K562 (cell line): ENCODE data around the gene DLGAP5. TPM values are rescaled to one million over a fixed set of nuclear protein-coding genes. Genes with fewer than 3 reads are reported as not detected.
A peak's percentile ranks its signal among the peaks of the same experiment; 100 is the strongest.

ENCODE experiments used
- ATAC-seq: fragments of 200-7000 bp; cut with Tn5 transposase; 3 replicates; pipeline ENCODE4 v1.9.1; 2020; ENCODE audit warnings: moderate library complexity
- BruUV-seq: library from RNA; stranded (reverse); fragments of 400-500 nt; replicated peaks from 2 replicates; lab custom pipeline; 2021; lab: Mats Ljungman, UMichigan
- CTCF ChIA-PET: fragments of 300-600 bp; formaldehyde crosslinking; extraction: SDS; loops from one replicate; lab custom pipeline; 2021; ENCODE audit warnings: low intra/inter-chr PET ratio; lab: Yijun Ruan, JAX
- POLR2A ChIA-PET: fragments of 300-600, 350-650 bp; sonication (Branson Sonifier 250); formaldehyde crosslinking; extraction: SDS; loops from one replicate; lab custom pipeline; 2021; ENCODE audit warnings: antibody characterized with exemption, inconsistent platforms; lab: Yijun Ruan, JAX
- DNase-seq, 4 experiments: peaks; one replicate each; pipeline versions ENCODE4 v3.0.0 to v3.0.0-alpha.2; 2011 to 2018; ENCODE audit warnings: low spot score in 3 of 4, mixed read lengths in 3 of 4; ENCODE audit errors: extremely low read depth in 1 of 4
- FAIRE-seq: peaks from 2 replicates; lab custom pipeline; 2011; peaks lifted over from hg19 to GRCh38; lab: Jason Lieb, UNC
- H2AFZ ChIP-seq: 2 replicates; pipeline ENCODE4 v1.6.0; 2011; ENCODE audit warnings: low read depth, low read length, control low read depth, inconsistent platforms
- H3K27ac ChIP-seq: fragments of 200-600 bp; 3 replicates; pipeline ENCODE4 v1.8.0; 2011; ENCODE audit warnings: low read depth, mild to moderate bottlenecking, control low read depth, inconsistent platforms, low read length, moderate library complexity, mixed read lengths; ENCODE audit errors: extremely low read depth
- H3K27me3 ChIP-seq, 2 experiments: fragments of 300-600 bp in 1 of 2; 2 replicates in 1 of 2; 3 replicates in 1 of 2; pipeline versions ENCODE4 v1.6.0 to v1.8.0; 2011; ENCODE audit warnings: inconsistent platforms in 2 of 2, low read length in 2 of 2, mild to moderate bottlenecking in 1 of 2, mixed read lengths in 1 of 2, moderate library complexity in 1 of 2; ENCODE audit not compliant: control insufficient read depth in 2 of 2, insufficient read depth in 2 of 2
- H3K36me3 ChIP-seq: fragments of 300-600 bp; 3 replicates; pipeline ENCODE4 v1.8.0; 2011; ENCODE audit warnings: mild to moderate bottlenecking, low read length, inconsistent platforms; ENCODE audit not compliant: control insufficient read depth, insufficient read depth
- H3K4me1 ChIP-seq, 2 experiments: fragments of 200-600 bp in 1 of 2; replicated peaks in 1 of 2; 2 replicates in 1 of 2; 3 replicates in 1 of 2; pipeline versions ENCODE4 v1.5.1 to v1.8.0; 2011; ENCODE audit warnings: inconsistent platforms in 2 of 2, low read length in 2 of 2, mild to moderate bottlenecking in 1 of 2, mixed read lengths in 1 of 2, moderate library complexity in 1 of 2; ENCODE audit not compliant: control insufficient read depth in 2 of 2, insufficient read depth in 2 of 2
- H3K4me2 ChIP-seq: 2 replicates; pipeline ENCODE4 v1.6.1; 2011; ENCODE audit warnings: low read length, control low read depth, inconsistent platforms, mixed read lengths; ENCODE audit not compliant: insufficient read depth
- H3K4me3 ChIP-seq: fragments of 200-600 bp; sonication (generic), shearing (Covaris generic); 2 replicates; pipeline ENCODE4 v1.5.1; 2016; ENCODE audit warnings: control low read depth, inconsistent platforms
- H3K79me2 ChIP-seq: fragments of 200-600 bp; 3 replicates; pipeline ENCODE4 v1.8.0; 2011; ENCODE audit warnings: low read length, inconsistent platforms; ENCODE audit not compliant: control insufficient read depth, insufficient read depth
- H3K9ac ChIP-seq, 2 experiments: 2 replicates each; pipeline versions ENCODE4 v1.6.0 to v1.6.1; 2011; ENCODE audit warnings: low read depth in 2 of 2, low read length in 2 of 2, control low read depth in 1 of 2, inconsistent platforms in 1 of 2, mild to moderate bottlenecking in 1 of 2, mixed read lengths in 1 of 2; ENCODE audit not compliant: insufficient read depth in 1 of 2
- H3K9me1 ChIP-seq: one replicate; pipeline ENCODE4 v1.6.0; 2011; ENCODE audit warnings: inconsistent platforms, mild to moderate bottlenecking, low read length, moderate library complexity; ENCODE audit not compliant: control insufficient read depth, insufficient read depth
- H3K9me3 ChIP-seq: replicated peaks from 2 replicates; pipeline ENCODE4 v1.5.1; 2011; ENCODE audit warnings: low read depth, low read length, inconsistent platforms; ENCODE audit not compliant: control insufficient read depth, insufficient read depth
- H4K20me1 ChIP-seq: replicated peaks from 2 replicates; pipeline ENCODE4 v1.6.1; 2011; ENCODE audit warnings: low read length, inconsistent platforms, mixed read lengths; ENCODE audit not compliant: control insufficient read depth, insufficient read depth
- FOXJ3 ChIP-seq: sonication (generic); formaldehyde crosslinking; IDR thresholded peaks from 2 replicates; pipeline ENCODE4 v1.4.0; 2020; ENCODE audit warnings: mild to moderate bottlenecking, missing genetic modification reagents
- HIVEP1 ChIP-seq: fragments of 250-450 bp; sonication (Bioruptor Pico); IDR thresholded peaks from 2 replicates; pipeline ENCODE4 v1.4.0; 2020; ENCODE audit warnings: mild to moderate bottlenecking
- NFXL1 ChIP-seq: fragments of 450-650 bp; formaldehyde crosslinking; IDR thresholded peaks from 2 replicates; pipeline ENCODE4 v1.4.0; 2021; ENCODE audit warnings: mild to moderate bottlenecking
- RBBP5 ChIP-seq: fragments of 200-600 bp; sonication (generic); IDR thresholded peaks from 2 replicates; pipeline ENCODE4 v1.6.1; 2012; ENCODE audit warnings: borderline replicate concordance, mild to moderate bottlenecking, low read length, control low read depth, inconsistent platforms; ENCODE audit not compliant: insufficient read depth, poor library complexity, severe bottlenecking
- SMARCB1 ChIP-seq: IDR thresholded peaks from 2 replicates; pipeline ENCODE4 v1.6.1; 2011; ENCODE audit warnings: improper control_type of control experiment, low read depth; ENCODE audit not compliant: insufficient read length
- SP1 ChIP-seq: sonication (generic); formaldehyde crosslinking; IDR thresholded peaks from 2 replicates; pipeline ENCODE4 v1.8.1; 2022; ENCODE audit warnings: mild to moderate bottlenecking, missing genetic modification reagents
- ZNF561 ChIP-seq: fragments of 450-650 bp; formaldehyde crosslinking; conservative IDR thresholded peaks from 2 replicates; pipeline ENCODE4 v1.4.0; 2020; ENCODE audit warnings: mild to moderate bottlenecking, moderate library complexity
- whole genome bisulfite sequencing: fragments of 100-300 bp; shearing (Covaris generic); methylation state at CpG from one replicate; pipeline ENCODE4 v1.1.6; 2016; ENCODE audit warnings: low coverage, mixed read lengths; ENCODE audit not compliant: insufficient coverage; ENCODE audit errors: missing lambda C conversion rate; 5-methylcytosine and 5-hydroxymethylcytosine counted together
- in situ Hi-C: fragments of 300-500 bp; cut with MboI; formaldehyde crosslinking; loops from 4 replicates; pipeline ENCODE4 v1.15.0; 2018; ENCODE audit warnings: inconsistent platforms, mixed read lengths
- intact Hi-C: fragments of 100-400 bp; cut with micrococcal nuclease; formaldehyde crosslinking; loops from 2 replicates; pipeline ENCODE4 v1.14.2; 2022
- polyA plus RNA-seq, 8 experiments: library from polyadenylated mRNA; depleted of rRNA in 4 of 8; stranded (reverse) in 5 of 8; unstranded in 3 of 8; fragments of >200 nt; fragmentation: Nextera tagmentation in 2 of 8; fragmentation: Illumina TruSeq in 1 of 8; extraction: Ambion mirVana in 2 of 8; extraction: Trizol in 1 of 8; gene quantifications; 2 replicates each; pipeline versions ENCODE4 v1.2.1 to v1.2.3, GENCODE V29; 2011 to 2014; ENCODE audit warnings: inconsistent platforms in 1 of 8, missing spikeins in 1 of 8
- total RNA-seq, 7 experiments: library from RNA; depleted of rRNA in 6 of 7; stranded (reverse); fragments of >200 nt in 6 of 7; fragmentation: Illumina TruSeq in 2 of 7; extraction: Trizol in 2 of 7; gene quantifications; 2 replicates each; pipeline versions ENCODE4 v1.2.1 to v1.2.3, GENCODE V29; 2011 to 2021; ENCODE audit warnings: low replicate concordance in 1 of 7
- TF ChIP-seq, protein P1 (sequence below): sonication (generic); IDR thresholded peaks from 2 replicates; pipeline ENCODE4 v1.6.1; 2016

Gene DLGAP5
- total and polyA plus RNA-seq, 9 of the 15 experiments (the other 6 are each of a cell fraction or from before 2014, with no cell fraction given) = 39.1 to 80.0 (median 59.9) TPM

DNA sequence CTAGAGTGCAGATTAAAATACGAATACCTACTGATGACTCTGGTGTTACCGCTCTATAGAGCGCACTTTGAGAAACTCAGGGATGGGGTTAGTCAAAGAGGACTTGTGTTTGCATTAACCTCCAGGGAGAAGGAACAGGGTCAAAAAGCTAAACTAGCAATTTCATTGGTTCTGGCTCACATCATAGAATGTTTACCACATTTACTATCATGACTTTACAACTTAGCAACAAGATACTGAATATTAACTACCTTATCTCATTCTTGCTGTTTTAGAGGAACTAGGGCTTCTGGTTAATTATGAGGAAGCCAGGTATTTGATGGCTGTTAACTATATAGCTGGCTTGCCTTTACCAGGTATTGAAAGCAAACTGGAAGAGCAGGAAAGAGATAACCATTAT, 49.6 kb downstream of the DLGAP5 start:
- Histone ChIP-seq H3K79me2 (no peaks in the 10 kb centered on the region), H3K36me3 (peaks cover 23% of the 10 kb centered on the region; the same call in 1 of the 3 replicates), H4K20me1 (no peaks in the 10 kb centered on the region), H3K4me2 (no peak overlapping the region), H3K9me3 (no peaks in the 10 kb centered on the region), H3K4me1 (peaks cover 0 to 4% of the 10 kb centered on the region in 2 experiments; a peak in 1 of 5 replicates), H3K9ac (no peak overlapping the region), H3K27me3 (no peaks in the 10 kb centered on the region), H3K9me1 (no peaks in the 10 kb centered on the region), H2AFZ (no peak overlapping the region), H3K4me3 (no peak overlapping the region), H3K27ac (no peak overlapping the region)
- BruUV-seq = no TSS peak
- intact Hi-C loops = no loop called here
- ChIA-PET POLR2A (no interaction called here), CTCF (no interaction called here)
- TF ChIP-seq, protein P1, sequence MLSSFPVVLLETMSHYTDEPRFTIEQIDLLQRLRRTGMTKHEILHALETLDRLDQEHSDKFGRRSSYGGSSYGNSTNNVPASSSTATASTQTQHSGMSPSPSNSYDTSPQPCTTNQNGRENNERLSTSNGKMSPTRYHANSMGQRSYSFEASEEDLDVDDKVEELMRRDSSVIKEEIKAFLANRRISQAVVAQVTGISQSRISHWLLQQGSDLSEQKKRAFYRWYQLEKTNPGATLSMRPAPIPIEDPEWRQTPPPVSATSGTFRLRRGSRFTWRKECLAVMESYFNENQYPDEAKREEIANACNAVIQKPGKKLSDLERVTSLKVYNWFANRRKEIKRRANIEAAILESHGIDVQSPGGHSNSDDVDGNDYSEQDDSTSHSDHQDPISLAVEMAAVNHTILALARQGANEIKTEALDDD = peak; percentile 52
- TF ChIP-seq RBBP5 = no peak
- 100% methylated on average over 1 of the region's 3 CpGs for WGBS
- DNase-seq (no peak), ATAC-seq (no peak), FAIRE-seq (no peak)
- in situ Hi-C loops = no loop called here

DNA sequence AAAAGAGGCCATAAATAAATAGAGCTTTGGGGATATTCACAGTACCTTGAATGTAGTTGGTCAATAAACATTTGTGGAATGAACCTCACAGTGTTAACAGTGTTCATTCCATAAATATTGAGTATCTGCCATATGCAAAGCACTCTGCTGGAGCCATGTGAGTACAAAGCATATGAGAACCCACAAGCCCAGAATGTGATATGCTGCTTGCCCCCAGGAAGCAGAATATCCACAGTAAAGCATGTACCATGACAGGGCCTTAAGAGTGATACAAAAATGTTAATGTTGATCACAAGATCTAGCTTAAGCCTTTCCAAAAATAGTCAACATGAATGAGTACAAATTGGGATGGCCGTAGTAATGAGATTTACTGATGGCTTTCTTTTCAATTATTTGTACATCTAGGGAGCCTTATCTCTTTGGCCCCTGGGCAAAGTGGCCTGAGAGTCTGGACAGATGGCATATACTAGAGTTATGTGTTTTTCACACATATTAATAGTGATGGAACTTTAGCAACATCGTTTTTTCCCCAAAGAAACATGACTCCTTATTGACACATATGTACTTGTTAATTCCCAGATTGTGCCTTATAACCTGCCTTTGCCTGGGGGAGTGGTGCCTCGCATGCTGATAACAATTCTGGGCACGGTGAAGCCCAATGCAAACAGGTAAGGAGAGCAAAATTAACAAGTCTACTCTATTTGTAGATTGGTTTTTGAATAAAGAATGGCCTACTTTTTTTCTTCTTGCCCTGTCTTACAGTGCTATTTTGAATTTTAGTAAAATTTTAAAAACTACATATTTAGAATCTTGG, 51.5 kb downstream of the DLGAP5 start:
- 68% methylated on average over 4 of the region's 4 CpGs for WGBS
- BruUV-seq = no TSS peak
- no peaks in the 10 kb centered on the region for H3K79me2 ChIP-seq
- in situ Hi-C loops (no loop called here), intact Hi-C loops (no loop called here)
- H2AFZ ChIP-seq = no peak overlapping the region
- TF ChIP-seq HIVEP1 = no peak
- no peak for TF ChIP-seq FOXJ3
- TF ChIP-seq SP1 = no peak
- no peak for TF ChIP-seq SMARCB1
- TF ChIP-seq NFXL1 (CRISPR knock-in tag) = no peak
- TF ChIP-seq ZNF561 (CRISPR knock-in tag) = no peak
- H4K20me1 ChIP-seq = no peaks in the 10 kb centered on the region
- no peaks in the 10 kb centered on the region for H3K27me3 ChIP-seq
- H3K4me1 ChIP-seq = peaks cover 0 to 4% of the 10 kb centered on the region in 2 experiments; a peak in 1 of 5 replicates
- H3K4me2 ChIP-seq = no peak overlapping the region
- POLR2A ChIA-PET = interaction anchor here (0.6 kb wide), 1 partner anchor 18 kb away, joined by 3 read pairs; no protein-coding TSS in a partner anchor
- H3K9me3 ChIP-seq = no peaks in the 10 kb centered on the region
- no peak overlapping the region for H3K27ac ChIP-seq
- FAIRE-seq (no peak), DNase-seq (no peak), ATAC-seq (no peak)
- no peak overlapping the region for H3K9ac ChIP-seq
- CTCF ChIA-PET = no interaction called here
- H3K4me3 ChIP-seq = no peak overlapping the region
- peaks cover 9% of the 10 kb centered on the region; the same call in 1 of the 3 replicates for H3K36me3 ChIP-seq
- no peaks in the 10 kb centered on the region for H3K9me1 ChIP-seq
